ENCODE results near the gene LRP1B.

DNA sequence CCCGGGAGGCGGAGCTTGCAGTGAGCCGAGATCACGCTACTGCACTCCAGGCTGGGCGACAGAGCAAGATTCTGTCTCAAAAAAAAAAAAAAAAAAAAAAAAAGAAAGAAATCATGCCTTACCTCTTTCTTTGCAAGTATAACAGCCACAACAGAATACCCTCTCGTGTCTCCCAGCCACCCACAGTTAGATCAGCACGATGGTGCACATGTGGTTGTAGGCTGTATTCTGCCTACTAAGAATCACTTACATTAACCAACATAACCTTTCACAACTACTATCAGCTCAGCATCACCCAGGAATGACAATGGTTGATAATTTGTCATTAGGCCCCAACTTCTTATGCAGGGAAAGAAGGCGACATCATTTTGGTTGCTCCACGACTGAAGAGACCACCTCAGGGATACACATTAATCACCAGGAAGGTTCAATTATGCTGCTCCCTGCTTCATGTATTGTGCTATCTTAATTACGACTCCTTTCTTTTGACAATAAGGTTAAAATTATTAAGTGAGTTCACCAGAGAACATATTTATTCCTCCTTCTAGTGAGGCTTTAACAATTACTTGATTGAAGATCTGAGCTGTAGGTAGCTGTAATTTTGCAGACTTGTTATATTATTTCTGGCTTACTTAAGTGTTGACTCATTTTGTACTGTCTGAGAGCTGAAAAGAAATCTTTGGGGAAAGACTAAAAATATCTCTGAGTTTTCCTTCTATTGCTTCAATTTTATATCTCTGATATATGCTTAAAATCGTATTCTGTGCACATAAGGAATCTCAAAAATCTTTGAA lies 120.1 kb downstream of the LRP1B start:
- no peak for TF ChIP-seq POLR2AphosphoS5 (IDR thresholded peaks at IDR 0.05)
- no peak for TF ChIP-seq CTCF (IDR thresholded peaks at IDR 0.05)
- TF ChIP-seq EP300 (IDR thresholded peaks at IDR 0.05) = no peak

All from esophagus muscularis mucosa (tissue), 4 donors.